MCF 10A (cell line): Measurements from ENCODE around the gene CAMTA1. TPM values are rescaled to one million over a fixed set of nuclear protein-coding genes. Genes with fewer than 3 reads are reported as not detected.

ENCODE experiments used
- BruUV-seq: library from RNA; stranded (reverse); fragments of 400-500 nt; replicated peaks from 2 replicates; lab custom pipeline; 2021; lab: Mats Ljungman, UMichigan
- CTCF ChIA-PET: fragments of 300-600 bp; sonication (Branson Sonifier 250); formaldehyde crosslinking; extraction: SDS; loops from one replicate; lab custom pipeline; 2021; ENCODE audit warnings: antibody characterized with exemption, inconsistent platforms; lab: Yijun Ruan, JAX
- POLR2A ChIA-PET: fragments of 300-600, 350-650 bp; sonication (Branson Sonifier 250); formaldehyde crosslinking; extraction: SDS; loops from one replicate; lab custom pipeline; 2020; ENCODE audit warnings: antibody characterized with exemption, inconsistent platforms; lab: Yijun Ruan, JAX
- DNase-seq: peaks from one replicate; pipeline ENCODE4 v3.0.0-alpha.2; 2018; ENCODE audit not compliant: unreplicated experiment
- H3K27ac Mint-ChIP-seq: one replicate; pipeline ENCODE4 v1.8.0; 2022; ENCODE audit warnings: mild to moderate bottlenecking, low read depth, mixed read lengths; ENCODE audit not compliant: unreplicated experiment
- H3K27me3 Mint-ChIP-seq: one replicate; pipeline ENCODE4 v1.8.0; 2022; ENCODE audit warnings: mixed read lengths; ENCODE audit not compliant: insufficient read depth, unreplicated experiment
- H3K36me3 Mint-ChIP-seq: one replicate; pipeline ENCODE4 v1.8.0; 2022; ENCODE audit warnings: mild to moderate bottlenecking, moderate library complexity, mixed read lengths; ENCODE audit not compliant: insufficient read depth, unreplicated experiment
- H3K4me1 Mint-ChIP-seq: one replicate; pipeline ENCODE4 v1.8.0; 2022; ENCODE audit warnings: mixed read lengths; ENCODE audit not compliant: insufficient read depth, unreplicated experiment
- H3K4me3 Mint-ChIP-seq: one replicate; pipeline ENCODE4 v1.8.0; 2022; ENCODE audit warnings: mild to moderate bottlenecking, moderate library complexity, mixed read lengths; ENCODE audit not compliant: unreplicated experiment
- H3K9me3 Mint-ChIP-seq: one replicate; pipeline ENCODE4 v1.8.0; 2022; ENCODE audit warnings: mixed read lengths; ENCODE audit not compliant: unreplicated experiment
- intact Hi-C: fragments of 100-400 bp; cut with micrococcal nuclease; formaldehyde crosslinking; loops from 2 replicates; pipeline ENCODE4 v1.14.1; 2022
- total RNA-seq: library from RNA; stranded (reverse); gene quantifications from 2 replicates; pipeline ENCODE4 v1.2.3, GENCODE V29; 2022
- TF ChIP-seq, protein P1 (sequence below): fragments of 200-600 bp; IDR thresholded peaks from one replicate; pipeline ENCODE4 v1.8.0; 2022; ENCODE audit warnings: antibody characterized with exemption, mild to moderate bottlenecking; ENCODE audit not compliant: unreplicated experiment

Gene CAMTA1
- total RNA-seq, 1 experiment from 2014 or later, result 74.1 TPM

DNA sequence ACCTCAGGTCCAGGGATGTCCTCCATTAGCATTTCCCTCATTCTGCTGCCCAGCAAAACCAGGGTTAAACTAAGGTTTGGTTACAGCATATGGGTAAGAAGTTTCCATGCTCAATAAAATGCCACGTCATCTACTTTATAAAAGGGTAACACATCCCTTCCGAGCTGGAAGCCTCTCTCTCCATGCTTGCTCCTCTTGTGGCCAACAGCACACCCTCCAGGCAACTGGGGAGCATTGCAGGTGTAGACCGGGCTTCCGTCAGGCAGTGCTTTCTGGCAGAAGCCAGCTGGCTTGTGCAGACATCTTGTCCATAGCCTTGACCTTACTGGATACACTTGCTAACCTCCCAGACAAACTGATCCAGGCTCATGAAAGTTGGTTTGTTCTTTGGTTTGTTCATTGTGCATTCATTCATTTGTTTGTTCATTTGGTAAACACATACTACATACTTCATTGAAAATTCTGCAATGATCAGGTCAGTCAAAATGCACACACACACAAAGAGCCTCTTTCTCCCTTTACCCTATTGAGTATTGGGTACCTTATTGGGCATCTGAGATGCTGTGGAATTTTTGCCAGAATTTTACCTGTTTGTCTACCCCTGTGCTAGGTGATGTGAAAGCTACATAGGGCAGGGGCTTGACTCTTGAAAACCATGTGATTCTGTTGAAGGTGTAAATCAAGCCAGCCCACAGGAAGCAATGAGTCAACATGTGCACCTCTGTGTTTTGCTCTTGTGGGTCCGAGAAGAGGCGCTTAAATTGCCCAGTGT lies 422.8 kb downstream of the CAMTA1 start:
- intact Hi-C loops, result no loop called here
- TF ChIP-seq, protein P1, sequence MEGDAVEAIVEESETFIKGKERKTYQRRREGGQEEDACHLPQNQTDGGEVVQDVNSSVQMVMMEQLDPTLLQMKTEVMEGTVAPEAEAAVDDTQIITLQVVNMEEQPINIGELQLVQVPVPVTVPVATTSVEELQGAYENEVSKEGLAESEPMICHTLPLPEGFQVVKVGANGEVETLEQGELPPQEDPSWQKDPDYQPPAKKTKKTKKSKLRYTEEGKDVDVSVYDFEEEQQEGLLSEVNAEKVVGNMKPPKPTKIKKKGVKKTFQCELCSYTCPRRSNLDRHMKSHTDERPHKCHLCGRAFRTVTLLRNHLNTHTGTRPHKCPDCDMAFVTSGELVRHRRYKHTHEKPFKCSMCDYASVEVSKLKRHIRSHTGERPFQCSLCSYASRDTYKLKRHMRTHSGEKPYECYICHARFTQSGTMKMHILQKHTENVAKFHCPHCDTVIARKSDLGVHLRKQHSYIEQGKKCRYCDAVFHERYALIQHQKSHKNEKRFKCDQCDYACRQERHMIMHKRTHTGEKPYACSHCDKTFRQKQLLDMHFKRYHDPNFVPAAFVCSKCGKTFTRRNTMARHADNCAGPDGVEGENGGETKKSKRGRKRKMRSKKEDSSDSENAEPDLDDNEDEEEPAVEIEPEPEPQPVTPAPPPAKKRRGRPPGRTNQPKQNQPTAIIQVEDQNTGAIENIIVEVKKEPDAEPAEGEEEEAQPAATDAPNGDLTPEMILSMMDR, result peak; percentile 55
- ChIA-PET POLR2A (interaction anchor here (0.6 kb wide), 1 partner anchor 74 kb away, joined by 3 read pairs; no protein-coding TSS in a partner anchor), CTCF (interaction anchor here (0.6 to 1.6 kb wide), 8 partner anchors 11 to 814 kb away, joined by 3 to 19 read pairs (median 3); no protein-coding TSS in a partner anchor)
- DNase-seq, result peak; percentile 74
- Mint-ChIP-seq H3K27ac (no peak overlapping the region), H3K36me3 (no peaks in the 10 kb centered on the region), H3K4me1 (peaks cover 4% of the 10 kb centered on the region), H3K9me3 (no peaks in the 10 kb centered on the region), H3K27me3 (peaks cover 37% of the 10 kb centered on the region), H3K4me3 (no peak overlapping the region)
- no TSS peak for BruUV-seq

DNA sequence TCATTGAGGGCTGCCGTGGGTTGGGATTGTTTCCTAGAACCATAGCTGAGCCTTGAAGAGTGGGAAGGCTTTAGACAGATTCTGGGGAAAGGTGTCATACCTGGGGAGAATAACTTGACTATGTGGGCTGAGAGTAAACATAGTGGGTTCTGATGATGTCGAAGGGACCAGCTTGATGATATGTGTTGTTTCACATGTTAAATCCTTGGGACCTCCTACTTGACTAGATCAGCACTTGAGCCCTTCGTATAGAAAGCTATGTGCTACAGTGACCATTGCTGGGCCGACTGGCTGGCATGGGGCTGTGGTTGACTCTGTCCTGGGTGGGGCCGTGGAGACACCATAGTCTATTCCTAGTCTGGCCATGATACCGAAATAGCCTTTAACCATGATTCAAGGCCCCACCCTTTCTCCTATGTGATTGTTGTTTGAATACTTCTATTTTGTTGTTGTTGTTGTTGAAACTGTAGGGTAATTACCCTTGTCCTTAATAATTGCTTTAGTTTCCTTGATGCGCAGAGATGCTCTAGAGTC lies 423.5 kb downstream of the CAMTA1 start:
- H3K36me3 Mint-ChIP-seq, result no peaks in the 10 kb centered on the region
- CTCF ChIA-PET, result interaction anchor here (0.6 to 1.6 kb wide), 6 partner anchors 11 to 554 kb away, joined by 3 to 19 read pairs (median 3); no protein-coding TSS in a partner anchor
- no peak overlapping the region for H3K4me3 Mint-ChIP-seq
- H3K27ac Mint-ChIP-seq, result no peak overlapping the region
- intact Hi-C loops, result no loop called here
- no TSS peak for BruUV-seq
- POLR2A ChIA-PET, result interaction anchor here (0.6 kb wide), 1 partner anchor 73 kb away, joined by 3 read pairs; no protein-coding TSS in a partner anchor
- TF ChIP-seq, protein P1, result no peak
- H3K4me1 Mint-ChIP-seq, result peaks cover 4% of the 10 kb centered on the region
- H3K27me3 Mint-ChIP-seq, result peaks cover 37% of the 10 kb centered on the region
- no peaks in the 10 kb centered on the region for H3K9me3 Mint-ChIP-seq
- DNase-seq, result no peak

DNA sequence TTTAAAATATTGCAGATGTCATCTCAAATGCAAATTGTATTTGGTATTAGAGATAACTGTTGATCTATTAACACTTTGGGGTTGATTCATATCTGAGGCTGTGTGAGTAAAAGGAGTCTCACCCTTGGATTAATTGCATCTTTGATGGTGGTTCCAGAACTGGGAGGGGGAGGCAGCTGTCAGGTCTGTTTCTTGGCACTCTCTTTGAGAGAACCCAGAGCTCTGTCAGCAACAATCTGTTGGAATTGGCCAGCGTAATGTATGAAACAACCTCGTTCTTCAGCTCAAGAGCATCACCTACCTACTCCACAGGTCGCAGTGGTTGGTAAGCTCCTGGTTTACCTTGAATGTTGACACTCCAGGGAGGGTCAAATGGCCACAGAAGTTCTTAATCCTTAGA lies 424.1 kb downstream of the CAMTA1 start:
- no peak for DNase-seq
- CTCF ChIA-PET, result interaction anchor here (0.6 to 0.7 kb wide), 2 partner anchors 68 to 168 kb away, joined by 3 read pairs; no protein-coding TSS in a partner anchor
- no TSS peak for BruUV-seq
- Mint-ChIP-seq H3K27me3 (peaks cover 38% of the 10 kb centered on the region), H3K27ac (no peak overlapping the region), H3K4me1 (peaks cover 4% of the 10 kb centered on the region), H3K9me3 (no peaks in the 10 kb centered on the region), H3K4me3 (no peak overlapping the region), H3K36me3 (no peaks in the 10 kb centered on the region)
- intact Hi-C loops, result no loop called here
- TF ChIP-seq, protein P1, result no peak
- POLR2A ChIA-PET, result no interaction called here

DNA sequence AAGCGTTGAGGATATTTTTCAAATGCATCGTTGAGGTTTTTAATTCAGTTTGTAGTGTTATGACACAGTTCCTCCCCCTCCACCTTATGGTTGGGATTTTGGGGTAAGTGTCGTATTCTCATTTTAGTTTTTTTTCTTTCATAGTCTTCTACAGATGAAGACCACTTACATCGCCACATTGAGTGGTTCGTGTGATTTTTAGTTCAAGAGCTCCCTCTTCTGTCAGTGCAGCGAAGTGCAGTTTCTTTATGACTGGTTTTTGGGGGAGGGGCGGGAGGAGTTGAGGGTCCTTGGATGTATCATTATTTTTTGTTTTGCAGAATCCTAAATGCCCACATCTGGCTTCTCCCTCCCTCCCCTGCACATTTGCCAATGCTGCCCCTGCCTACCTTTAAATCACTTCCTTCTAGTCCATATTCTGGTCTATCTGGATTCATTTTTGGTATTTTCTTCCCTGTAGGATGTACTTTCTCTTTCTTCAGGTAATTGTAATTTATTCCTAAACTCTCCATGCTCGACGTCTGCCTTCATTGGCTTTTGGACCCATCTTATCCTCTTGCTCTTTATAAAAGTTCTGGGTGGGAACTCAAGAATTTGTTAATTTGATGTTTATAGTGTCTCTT lies 433.1 kb downstream of the CAMTA1 start:
- H3K27ac Mint-ChIP-seq, result no peak overlapping the region
- TF ChIP-seq, protein P1, result peak; percentile 87
- H3K9me3 Mint-ChIP-seq, result no peaks in the 10 kb centered on the region
- H3K36me3 Mint-ChIP-seq, result no peaks in the 10 kb centered on the region
- DNase-seq, result peak; percentile 57
- POLR2A ChIA-PET, result no interaction called here
- BruUV-seq, result no TSS peak
- H3K4me1 Mint-ChIP-seq, result peaks cover 4% of the 10 kb centered on the region
- CTCF ChIA-PET, result interaction anchor here (0.6 to 1.9 kb wide), 8 partner anchors 9 to 499 kb away, joined by 3 to 8 read pairs (median 3); no protein-coding TSS in a partner anchor
- intact Hi-C loops, result loop anchor here (1.0 to 2.0 kb wide), 4 partner anchors 176 to 500 kb away; no protein-coding TSS in a partner anchor
- H3K4me3 Mint-ChIP-seq, result no peak overlapping the region
- H3K27me3 Mint-ChIP-seq, result peaks cover 22% of the 10 kb centered on the region
